Endothelial cell of umbilical vein (primary cell): ENCODE results near the gene SEC31A. TPM values are rescaled to one million over a fixed set of nuclear protein-coding genes. Genes with fewer than 3 reads are reported as not detected.

Source experiments
- BruUV-seq: library from RNA; stranded (reverse); fragments of 400-500 nt; replicated peaks from 2 replicates; lab custom pipeline; 2021; lab: Mats Ljungman, UMichigan
- CTCF ChIA-PET: fragments of 300-600, 350-600 bp; sonication (Branson Sonifier 250); formaldehyde crosslinking; loops from one replicate; lab custom pipeline; 2021; ENCODE audit warnings: antibody characterized with exemption, inconsistent platforms; lab: Charles Lee
- POLR2A ChIA-PET: fragments of 300-600, 350-600 bp; sonication (Branson Sonifier 250); formaldehyde crosslinking; loops from one replicate; lab custom pipeline; 2021; ENCODE audit warnings: antibody characterized with exemption, inconsistent platforms; lab: Charles Lee
- DNase-seq: peaks from one replicate; pipeline ENCODE4 v3.0.0-alpha.2; 2011; ENCODE audit warnings: low read depth, low spot score
- FAIRE-seq: peaks from 2 replicates; lab custom pipeline; 2011; peaks lifted over from hg19 to GRCh38; lab: Jason Lieb, UNC
- H2AFZ ChIP-seq: 2 replicates; pipeline ENCODE4 v1.6.0; 2012; ENCODE audit warnings: low read depth, low read length, control low read depth, inconsistent platforms
- H3K27ac ChIP-seq: 2 replicates; pipeline ENCODE4 v1.5.1; 2011; ENCODE audit warnings: low read depth, mild to moderate bottlenecking, control low read depth, low read length, moderate library complexity; ENCODE audit not compliant: insufficient read depth
- H3K27me3 ChIP-seq, 2 experiments: 2 replicates each; pipeline versions ENCODE4 v1.6.0 to v1.6.1; 2011; ENCODE audit warnings: low read length in 2 of 2, mixed read lengths in 1 of 2; ENCODE audit not compliant: control insufficient read depth in 2 of 2, insufficient read depth in 2 of 2
- H3K36me3 ChIP-seq, 2 experiments: 2 replicates in 1 of 2; 3 replicates in 1 of 2; pipeline ENCODE4 v1.5.1; 2011; ENCODE audit warnings: low read length in 2 of 2, mild to moderate bottlenecking in 1 of 2, moderate library complexity in 1 of 2; ENCODE audit not compliant: control insufficient read depth in 2 of 2, insufficient read depth in 2 of 2; ENCODE audit errors: extremely low read depth in 1 of 2
- H3K4me1 ChIP-seq: 3 replicates; pipeline ENCODE4 v1.5.1; 2011; ENCODE audit warnings: mild to moderate bottlenecking, low read length; ENCODE audit not compliant: control insufficient read depth, insufficient read depth; ENCODE audit errors: extremely low read depth
- H3K4me2 ChIP-seq: 2 replicates; pipeline ENCODE4 v1.6.1; 2011; ENCODE audit warnings: low read length, control low read depth, mixed read lengths; ENCODE audit not compliant: insufficient read depth
- H3K4me3 ChIP-seq, 3 experiments: fragments of 200-600 bp in 1 of 3; sonication (generic), shearing (Covaris generic) in 1 of 3; replicated peaks in 1 of 3; 2 replicates each; pipeline ENCODE4 v1.5.1; 2011 to 2016; ENCODE audit warnings: control low read depth in 3 of 3, low read length in 3 of 3, mild to moderate bottlenecking in 2 of 3, inconsistent platforms in 1 of 3, low read depth in 1 of 3, moderate library complexity in 1 of 3; ENCODE audit not compliant: insufficient read depth in 1 of 3
- H3K79me2 ChIP-seq: 2 replicates; pipeline ENCODE4 v1.6.0; 2012; ENCODE audit warnings: low read length, inconsistent platforms; ENCODE audit not compliant: control insufficient read depth, insufficient read depth
- H3K9ac ChIP-seq: replicated peaks from 2 replicates; pipeline ENCODE3; 2011; ENCODE audit warnings: low read length, control low read depth; ENCODE audit not compliant: insufficient read depth; ENCODE audit errors: extremely low read depth
- H3K9me1 ChIP-seq: replicated peaks from 3 replicates; pipeline ENCODE4 v1.6.0; 2011; ENCODE audit warnings: mild to moderate bottlenecking, low read length; ENCODE audit not compliant: control insufficient read depth, insufficient read depth; ENCODE audit errors: extremely low read depth
- H3K9me3 ChIP-seq: replicated peaks from 2 replicates; pipeline ENCODE4 v1.5.1; 2012; ENCODE audit warnings: low read length, inconsistent platforms; ENCODE audit not compliant: control insufficient read depth, insufficient read depth
- H4K20me1 ChIP-seq: replicated peaks from 2 replicates; pipeline ENCODE3; 2011; ENCODE audit warnings: mild to moderate bottlenecking, low read length; ENCODE audit not compliant: control insufficient read depth, insufficient read depth; ENCODE audit errors: extremely low read depth
- EZH2 ChIP-seq: IDR thresholded peaks from 2 replicates; pipeline ENCODE4 v1.6.1; 2012; ENCODE audit warnings: borderline replicate concordance, low read depth, mild to moderate bottlenecking, moderate library complexity, low read length, inconsistent platforms; ENCODE audit not compliant: severe bottlenecking
- FOS ChIP-seq: IDR thresholded peaks from 2 replicates; pipeline ENCODE4 v1.6.1; 2011; ENCODE audit warnings: mild to moderate bottlenecking, low read length, moderate library complexity, borderline replicate concordance; ENCODE audit not compliant: insufficient read depth
- GATA2 ChIP-seq: IDR thresholded peaks from 2 replicates; pipeline ENCODE4 v1.7.0; 2011; ENCODE audit warnings: low read depth, mild to moderate bottlenecking, moderate library complexity, mixed read lengths, low read length; ENCODE audit not compliant: insufficient read length, insufficient read depth
- JUN ChIP-seq: IDR thresholded peaks from 2 replicates; pipeline ENCODE4 v1.6.1; 2011; ENCODE audit warnings: borderline replicate concordance, low read depth; ENCODE audit not compliant: insufficient read length, insufficient read depth
- MAX ChIP-seq: IDR thresholded peaks from 2 replicates; pipeline ENCODE4 v1.6.1; 2011; ENCODE audit not compliant: insufficient read depth, insufficient read length
- MYC ChIP-seq: IDR thresholded peaks from one replicate; pipeline ENCODE4 v1.6.1; 2011; ENCODE audit warnings: mild to moderate bottlenecking, low read depth, low read length
- POLR2A ChIP-seq: IDR thresholded peaks from 2 replicates; pipeline ENCODE4 v1.6.1; 2012; ENCODE audit warnings: low read depth, mild to moderate bottlenecking, control low read depth, low read length
- POLR2AphosphoS5 ChIP-seq: IDR thresholded peaks from 2 replicates; pipeline ENCODE4 v1.6.1; 2012; ENCODE audit warnings: low read depth, mild to moderate bottlenecking, control low read depth, low read length, moderate library complexity; ENCODE audit not compliant: insufficient read depth
- dilution Hi-C: fragments of 300-500 bp; cut with MboI; formaldehyde crosslinking; loops from one replicate; pipeline ENCODE4 v1.15.0; 2019; ENCODE audit warnings: low sequenced_read_pairs; ENCODE audit not compliant: extremely low pct_ligation_motif_present
- intact Hi-C: fragments of 100-400 bp; cut with micrococcal nuclease; formaldehyde crosslinking; loops from one replicate; pipeline ENCODE4 v1.10.0; 2022
- polyA plus RNA-seq, 4 experiments: library from polyadenylated mRNA; depleted of rRNA in 3 of 4; stranded (reverse) in 3 of 4; unstranded in 1 of 4; fragments of >200 nt; gene quantifications; 2 replicates each; pipeline versions ENCODE4 v1.2.1 to v1.2.3, GENCODE V29; 2011 to 2012; ENCODE audit warnings: missing spikeins in 1 of 4
- total RNA-seq: library from RNA; stranded (reverse); gene quantifications from 2 replicates; pipeline ENCODE4 v1.2.3, GENCODE V29; 2021
- TF ChIP-seq, protein P1 (sequence below), 2 donors: IDR thresholded peaks; 1 replicate in 1 of 2; 2 replicates in 1 of 2; pipeline ENCODE4 v1.5.1; 2011; ENCODE audit warnings: low read length in 2 of 2, mild to moderate bottlenecking in 2 of 2, moderate library complexity in 2 of 2, control low read depth in 1 of 2, inconsistent platforms in 1 of 2, low read depth in 1 of 2; ENCODE audit not compliant: insufficient read depth in 1 of 2; ENCODE audit errors: extremely low read depth in 1 of 2

SEC31A gene
- total and polyA plus RNA-seq, 2 donors (not counting 3 experiments of a cell fraction or from before 2014, with no cell fraction given), result 226 to 301 TPM

GRCh38 chr4:82864336-82864979 lies 26.5 kb downstream of the SEC31A start:
- H2AFZ ChIP-seq, result no peak overlapping the region
- FAIRE-seq, result no peak
- H4K20me1 ChIP-seq, result peaks cover 7% of the 10 kb centered on the region
- peaks cover 20% of the 10 kb centered on the region for H3K4me1 ChIP-seq
- intact Hi-C loops, result no loop called here
- H3K9me1 ChIP-seq, result no peaks in the 10 kb centered on the region
- peaks cover 20 to 33% of the 10 kb centered on the region in 2 experiments for H3K36me3 ChIP-seq
- no TSS peak for BruUV-seq
- peaks cover 31% of the 10 kb centered on the region for H3K79me2 ChIP-seq
- H3K27ac ChIP-seq, result peak overlapping the region; percentile 45
- no peaks in the 10 kb centered on the region for H3K9me3 ChIP-seq
- H3K27me3 ChIP-seq, result no peaks in the 10 kb centered on the region
- ChIA-PET POLR2A (no interaction called here), CTCF (interaction anchor here (1.1 kb wide), 1 partner anchor 25 kb away, joined by 4 read pairs; no protein-coding TSS in a partner anchor)
- no peak for DNase-seq
- H3K4me3 ChIP-seq, result no peak overlapping the region
- H3K4me2 ChIP-seq, result no peak overlapping the region
- H3K9ac ChIP-seq, result no peak overlapping the region
- dilution Hi-C loops, result no loop called here
- TF ChIP-seq JUN (no peak), EZH2 (no peak), FOS (no peak), GATA2 (no peak), POLR2A (no peak)

GRCh38 chr4:82861529-82861928 lies 29.4 kb downstream of the SEC31A start:
- Histone ChIP-seq H3K4me3 (no peak overlapping the region), H3K27me3 (no peaks in the 10 kb centered on the region), H3K4me1 (peaks cover 14% of the 10 kb centered on the region), H3K27ac (no peak overlapping the region), H4K20me1 (peaks cover 7% of the 10 kb centered on the region), H3K9ac (no peak overlapping the region), H3K79me2 (peaks cover 21% of the 10 kb centered on the region), H3K4me2 (no peak overlapping the region), H3K36me3 (peaks cover 18 to 35% of the 10 kb centered on the region in 2 experiments), H2AFZ (no peak overlapping the region), H3K9me3 (no peaks in the 10 kb centered on the region), H3K9me1 (no peaks in the 10 kb centered on the region)
- no peak for DNase-seq
- no peak for FAIRE-seq
- TF ChIP-seq POLR2A, result no peak
- no peak for TF ChIP-seq POLR2AphosphoS5
- no peak for TF ChIP-seq FOS
- no peak for TF ChIP-seq GATA2
- TF ChIP-seq EZH2, result no peak
- no peak for TF ChIP-seq MYC
- no peak for TF ChIP-seq MAX
- no peak for TF ChIP-seq JUN
- TF ChIP-seq, protein P1, sequence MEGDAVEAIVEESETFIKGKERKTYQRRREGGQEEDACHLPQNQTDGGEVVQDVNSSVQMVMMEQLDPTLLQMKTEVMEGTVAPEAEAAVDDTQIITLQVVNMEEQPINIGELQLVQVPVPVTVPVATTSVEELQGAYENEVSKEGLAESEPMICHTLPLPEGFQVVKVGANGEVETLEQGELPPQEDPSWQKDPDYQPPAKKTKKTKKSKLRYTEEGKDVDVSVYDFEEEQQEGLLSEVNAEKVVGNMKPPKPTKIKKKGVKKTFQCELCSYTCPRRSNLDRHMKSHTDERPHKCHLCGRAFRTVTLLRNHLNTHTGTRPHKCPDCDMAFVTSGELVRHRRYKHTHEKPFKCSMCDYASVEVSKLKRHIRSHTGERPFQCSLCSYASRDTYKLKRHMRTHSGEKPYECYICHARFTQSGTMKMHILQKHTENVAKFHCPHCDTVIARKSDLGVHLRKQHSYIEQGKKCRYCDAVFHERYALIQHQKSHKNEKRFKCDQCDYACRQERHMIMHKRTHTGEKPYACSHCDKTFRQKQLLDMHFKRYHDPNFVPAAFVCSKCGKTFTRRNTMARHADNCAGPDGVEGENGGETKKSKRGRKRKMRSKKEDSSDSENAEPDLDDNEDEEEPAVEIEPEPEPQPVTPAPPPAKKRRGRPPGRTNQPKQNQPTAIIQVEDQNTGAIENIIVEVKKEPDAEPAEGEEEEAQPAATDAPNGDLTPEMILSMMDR (IDR thresholded peaks at IDR 0.05; ENCODE audit: extremely low read depth in 1 of 2, insufficient read depth in 1 of 2, low read depth in 1 of 2, low read length in 2 of 2), result no peak
- intact Hi-C loops (no loop called here), dilution Hi-C loops (no loop called here)
- BruUV-seq, result no TSS peak
- CTCF ChIA-PET, result interaction anchor here (0.6 to 1.5 kb wide), 2 partner anchors 9 to 184 kb away, joined by 3 to 6 read pairs; no protein-coding TSS in a partner anchor
- POLR2A ChIA-PET, result no interaction called here
